ENCODE results near the gene IL22. TPM values are rescaled to one million over a fixed set of nuclear protein-coding genes. Genes with fewer than 3 reads are reported as not detected.

IL22 gene
- total and polyA plus RNA-seq, 7 donors: 1.2 TPM; not detected in 6

DNA sequence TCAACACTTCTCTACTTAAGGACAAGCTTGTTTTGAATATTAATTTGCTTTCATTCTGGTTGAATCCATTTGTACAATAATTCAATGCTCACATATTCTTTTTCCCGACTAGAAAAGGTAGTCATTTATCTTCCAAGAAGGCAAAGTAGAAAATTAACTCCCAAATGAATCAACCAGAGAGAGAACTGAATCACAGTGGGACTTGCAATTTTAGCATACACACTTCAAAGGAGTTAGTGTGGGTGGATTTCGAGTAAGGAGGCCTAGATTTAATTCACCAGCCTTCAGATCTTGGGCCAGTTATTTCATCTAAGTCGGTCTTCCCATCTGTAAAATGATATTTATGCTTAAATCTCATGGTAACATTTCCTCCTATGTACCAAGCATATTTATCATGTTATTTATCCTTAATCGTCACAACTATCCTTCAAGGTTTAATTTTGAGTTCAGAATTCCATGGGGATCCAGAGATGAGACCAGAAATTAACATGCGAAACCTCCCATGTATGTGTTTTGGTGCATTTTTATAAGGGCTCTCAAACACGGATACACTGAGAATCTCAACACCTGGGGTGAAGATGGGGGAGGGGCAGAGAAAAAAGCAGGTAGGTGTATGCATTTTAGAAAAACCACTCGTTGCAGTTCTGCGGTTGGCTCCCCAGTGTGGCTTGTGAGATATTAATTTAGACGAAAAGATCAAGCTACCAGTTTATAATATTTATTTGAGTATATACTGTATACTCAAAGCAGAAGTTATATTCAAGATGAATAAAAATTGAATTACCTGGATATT, 38.9 kb upstream of the IL22 start:
- Histone ChIP-seq H3K27ac (no peak overlapping the region), H3K27me3 (no peaks in the 10 kb centered on the region), H3K4me1 (peaks cover 0 to 24% (median 18%) of the 10 kb centered on the region in 4 donors), H3K36me3 (peaks cover 0 to 29% (median 0%) of the 10 kb centered on the region in 4 donors), H3K4me3 (no peak overlapping the region), H3K9me3 (no peaks in the 10 kb centered on the region)
- TF ChIP-seq POLR2AphosphoS5 (IDR thresholded peaks at IDR 0.05) (no peak), EP300 (IDR thresholded peaks at IDR 0.05) (no peak), POLR2A (IDR thresholded peaks at IDR 0.05) (no peak)
- TF ChIP-seq, protein P1, sequence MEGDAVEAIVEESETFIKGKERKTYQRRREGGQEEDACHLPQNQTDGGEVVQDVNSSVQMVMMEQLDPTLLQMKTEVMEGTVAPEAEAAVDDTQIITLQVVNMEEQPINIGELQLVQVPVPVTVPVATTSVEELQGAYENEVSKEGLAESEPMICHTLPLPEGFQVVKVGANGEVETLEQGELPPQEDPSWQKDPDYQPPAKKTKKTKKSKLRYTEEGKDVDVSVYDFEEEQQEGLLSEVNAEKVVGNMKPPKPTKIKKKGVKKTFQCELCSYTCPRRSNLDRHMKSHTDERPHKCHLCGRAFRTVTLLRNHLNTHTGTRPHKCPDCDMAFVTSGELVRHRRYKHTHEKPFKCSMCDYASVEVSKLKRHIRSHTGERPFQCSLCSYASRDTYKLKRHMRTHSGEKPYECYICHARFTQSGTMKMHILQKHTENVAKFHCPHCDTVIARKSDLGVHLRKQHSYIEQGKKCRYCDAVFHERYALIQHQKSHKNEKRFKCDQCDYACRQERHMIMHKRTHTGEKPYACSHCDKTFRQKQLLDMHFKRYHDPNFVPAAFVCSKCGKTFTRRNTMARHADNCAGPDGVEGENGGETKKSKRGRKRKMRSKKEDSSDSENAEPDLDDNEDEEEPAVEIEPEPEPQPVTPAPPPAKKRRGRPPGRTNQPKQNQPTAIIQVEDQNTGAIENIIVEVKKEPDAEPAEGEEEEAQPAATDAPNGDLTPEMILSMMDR (IDR thresholded peaks at IDR 0.05): no peak
- 88 to 90% methylated on average over 9 of the region's 9 CpGs for WGBS, 2 donors
- no peak for DNase-seq
- intact Hi-C loops (cut with DNase I): no loop called here

DNA sequence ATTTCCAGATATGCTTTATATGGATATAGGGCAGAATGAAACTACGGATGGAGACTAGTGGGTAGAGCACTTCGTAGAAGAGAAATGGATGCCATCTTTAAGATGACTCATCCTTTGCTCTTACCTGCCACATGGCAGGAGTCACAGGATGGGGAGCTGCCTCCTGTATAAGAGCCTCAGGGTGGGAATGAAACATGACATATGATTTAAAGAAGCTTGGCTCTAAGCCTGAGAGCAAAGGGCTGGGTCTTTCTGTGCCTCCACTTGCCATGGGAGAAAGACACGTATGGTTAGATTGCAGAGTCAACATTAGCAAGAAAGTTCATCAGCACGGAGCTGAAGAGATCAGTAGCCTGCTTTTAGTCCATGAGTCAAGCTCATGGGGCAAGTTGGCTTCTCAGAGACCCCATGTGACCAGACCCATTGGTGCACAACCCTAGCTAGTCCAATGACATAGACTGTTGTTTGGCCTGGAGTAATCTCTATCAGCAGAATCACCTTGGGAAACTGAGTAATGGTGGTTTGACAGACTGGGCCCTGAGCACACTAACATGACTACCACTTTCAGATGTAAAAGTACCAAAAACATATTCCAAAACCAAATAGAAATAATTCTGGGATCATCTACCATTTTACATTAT, 38.1 kb upstream of the IL22 start:
- WGBS, 2 donors: 91 to 93% methylated on average over 4 of the region's 4 CpGs
- no peaks in the 10 kb centered on the region for H3K9me3 ChIP-seq
- intact Hi-C loops (cut with DNase I): no loop called here

DNA sequence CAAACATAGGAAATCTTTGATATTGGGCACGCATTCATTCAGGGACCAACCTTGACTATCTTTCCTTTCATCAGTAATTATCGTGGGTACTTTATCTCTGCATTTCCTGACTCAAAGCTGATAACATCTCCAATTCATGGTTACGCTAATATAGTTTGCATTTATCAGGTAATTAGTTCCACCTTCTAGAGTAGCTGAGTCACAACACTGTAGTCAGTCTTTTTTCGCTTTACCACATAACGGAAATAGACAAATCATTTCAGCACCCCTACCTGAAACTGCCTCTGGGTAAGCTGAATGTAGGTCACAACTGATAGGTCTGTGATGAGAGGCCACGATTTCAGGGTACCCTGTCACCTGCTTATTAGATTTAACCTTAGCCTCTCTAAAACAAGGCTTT, 36.7 kb upstream of the IL22 start:
- Histone ChIP-seq H3K27me3 (no peaks in the 10 kb centered on the region), H3K27ac (no peak overlapping the region), H3K4me1 (peaks cover 0 to 15% (median 12%) of the 10 kb centered on the region in 4 donors), H3K9me3 (no peaks in the 10 kb centered on the region), H3K36me3 (peaks cover 0 to 16% (median 0%) of the 10 kb centered on the region in 4 donors), H3K4me3 (no peak overlapping the region)
- no peak for DNase-seq
- WGBS, 2 donors: 70 to 85% methylated on average over 6 of the region's 6 CpGs
- no peak for TF ChIP-seq POLR2AphosphoS5 (IDR thresholded peaks at IDR 0.05)
- no peak for TF ChIP-seq POLR2A (IDR thresholded peaks at IDR 0.05)
- no peak for TF ChIP-seq EP300 (IDR thresholded peaks at IDR 0.05)
- TF ChIP-seq, protein P1 (IDR thresholded peaks at IDR 0.05): no peak
- intact Hi-C loops (cut with DNase I): no loop called here

More for the DNA sequence above, 38.1 kb upstream of the IL22 start:
- H3K27me3 ChIP-seq: no peaks in the 10 kb centered on the region
- no peak overlapping the region for H3K4me3 ChIP-seq
- DNase-seq: no peak
- no peak overlapping the region for H3K27ac ChIP-seq
- peaks cover 0 to 21% (median 18%) of the 10 kb centered on the region in 4 donors for H3K4me1 ChIP-seq
- H3K36me3 ChIP-seq: peaks cover 0 to 20% (median 0%) of the 10 kb centered on the region in 4 donors
- TF ChIP-seq POLR2A (IDR thresholded peaks at IDR 0.05) (no peak), POLR2AphosphoS5 (IDR thresholded peaks at IDR 0.05) (no peak), EP300 (IDR thresholded peaks at IDR 0.05) (no peak)
- TF ChIP-seq, protein P1 (IDR thresholded peaks at IDR 0.05): no peak

- intact Hi-C loops (cut with DNase I): no loop called here
- TF ChIP-seq EP300 (IDR thresholded peaks at IDR 0.05) (no peak), POLR2A (IDR thresholded peaks at IDR 0.05) (no peak), POLR2AphosphoS5 (IDR thresholded peaks at IDR 0.05) (no peak)
- TF ChIP-seq, protein P1 (IDR thresholded peaks at IDR 0.05): no peak
- Histone ChIP-seq H3K4me3 (no peak overlapping the region), H3K4me1 (no peaks in the 10 kb centered on the region), H3K27ac (no peak overlapping the region), H3K27me3 (no peaks in the 10 kb centered on the region), H3K36me3 (no peaks in the 10 kb centered on the region), H3K9me3 (no peaks in the 10 kb centered on the region)
- 78 to 90% methylated on average over 5 of the region's 5 CpGs for WGBS, 2 donors
- DNase-seq: no peak
Observed at GRCh38 chr12:68287106-68287505, 33.7 kb upstream of the IL22 start.
